HEK293T (cell line): Measurements from ENCODE around the gene IFITM1.
"Not testable (repeated sequence)": the region's sequence is repeated elsewhere in the genome, so short reads cannot be mapped to it uniquely, and the experiment has no call there.

Source experiments
- CTCF ChIA-PET: fragments of 350-600 bp; formaldehyde crosslinking; extraction: SDS; loops from one replicate; lab custom pipeline; 2021; ENCODE audit warnings: antibody characterized with exemption, inconsistent platforms; lab: Yijun Ruan, JAX
- POLR2A ChIA-PET: fragments of 350-600 bp; formaldehyde crosslinking; extraction: SDS; loops from one replicate; lab custom pipeline; 2020; ENCODE audit warnings: antibody characterized with exemption, inconsistent platforms; lab: Yijun Ruan, JAX
- DNase-seq: peaks from one replicate; pipeline ENCODE4 v3.0.0; 2012; ENCODE audit warnings: mixed read lengths; ENCODE audit errors: extremely low spot score
- ARNT ChIP-seq: fragments of 450-650 bp; IDR thresholded peaks from 2 replicates; pipeline ENCODE4 v1.6.1; 2017; ENCODE audit warnings: mild to moderate bottlenecking
- BHLHE40 ChIP-seq: fragments of 450-650 bp; IDR thresholded peaks from 2 replicates; pipeline ENCODE4 v1.6.1; 2016; ENCODE audit warnings: mild to moderate bottlenecking, moderate library complexity, borderline replicate concordance
- CTBP1 ChIP-seq: fragments of 450-650 bp; IDR thresholded peaks from 2 replicates; pipeline ENCODE4 v1.6.1; 2016; ENCODE audit warnings: borderline replicate concordance
- ELF4 ChIP-seq: fragments of 450-650 bp; IDR thresholded peaks from 2 replicates; pipeline ENCODE4 v1.6.1; 2017; ENCODE audit warnings: antibody characterized with exemption
- FOXA1 ChIP-seq: fragments of 450-650 bp; IDR thresholded peaks from 2 replicates; pipeline ENCODE4 v1.6.1; 2016; ENCODE audit warnings: mild to moderate bottlenecking
- FOXK2 ChIP-seq: fragments of 450-650 bp; IDR thresholded peaks from 2 replicates; pipeline ENCODE4 v1.6.1; 2016; ENCODE audit warnings: mild to moderate bottlenecking
- FOXM1 ChIP-seq: fragments of 450-650 bp; IDR thresholded peaks from 2 replicates; pipeline ENCODE4 v1.6.1; 2017; ENCODE audit warnings: mild to moderate bottlenecking, borderline replicate concordance
- HDGF ChIP-seq: fragments of 450-650 bp; IDR thresholded peaks from 2 replicates; pipeline ENCODE4 v1.6.1; 2017; ENCODE audit warnings: antibody characterized with exemption, borderline replicate concordance
- L3MBTL2 ChIP-seq: fragments of 450-650 bp; conservative IDR thresholded peaks from 2 replicates; pipeline ENCODE4 v1.6.1; 2016; ENCODE audit warnings: mild to moderate bottlenecking
- LEF1 ChIP-seq: fragments of 450-650 bp; IDR thresholded peaks from 2 replicates; pipeline ENCODE4 v1.6.1; 2017; ENCODE audit warnings: mild to moderate bottlenecking, borderline replicate concordance
- NFRKB ChIP-seq: fragments of 450-650 bp; IDR thresholded peaks from 2 replicates; pipeline ENCODE4 v1.6.1; 2016; ENCODE audit warnings: mild to moderate bottlenecking, moderate library complexity
- SP1 ChIP-seq: fragments of 450-650 bp; IDR thresholded peaks from 2 replicates; pipeline ENCODE4 v1.6.1; 2017
- SUZ12 ChIP-seq: fragments of 450-650 bp; IDR thresholded peaks from 2 replicates; pipeline ENCODE4 v1.6.1; 2016; ENCODE audit warnings: mild to moderate bottlenecking
- TARDBP ChIP-seq: fragments of 450-650 bp; IDR thresholded peaks from 2 replicates; pipeline ENCODE4 v1.6.1; 2016
- ZNF384 ChIP-seq: fragments of 450-650 bp; IDR thresholded peaks from 2 replicates; pipeline ENCODE4 v1.6.1; 2016
- TF ChIP-seq, protein P1 (sequence below): fragments of 450-650 bp; IDR thresholded peaks from 2 replicates; pipeline ENCODE4 v1.6.1; 2016

IFITM1 gene

GRCh38 chr11:342328-342727 is 28.5 kb downstream of the IFITM1 start:
- ChIA-PET CTCF (no interaction called here), POLR2A (no interaction called here)

GRCh38 chr11:344836-345578 is 31.2 kb downstream of the IFITM1 start:
- ChIA-PET POLR2A (no interaction called here), CTCF (no interaction called here)
- TF ChIP-seq CTBP1 (no peak), ELF4 (no peak), TARDBP (no peak), BHLHE40 (no peak), SP1 (no peak), ARNT (no peak), ZNF384 (no peak), FOXK2 (no peak), FOXA1 (no peak), LEF1 (no peak), NFRKB (no peak), HDGF (no peak), L3MBTL2 (no peak), FOXM1 (no peak), SUZ12 (no peak)
- TF ChIP-seq, protein P1, sequence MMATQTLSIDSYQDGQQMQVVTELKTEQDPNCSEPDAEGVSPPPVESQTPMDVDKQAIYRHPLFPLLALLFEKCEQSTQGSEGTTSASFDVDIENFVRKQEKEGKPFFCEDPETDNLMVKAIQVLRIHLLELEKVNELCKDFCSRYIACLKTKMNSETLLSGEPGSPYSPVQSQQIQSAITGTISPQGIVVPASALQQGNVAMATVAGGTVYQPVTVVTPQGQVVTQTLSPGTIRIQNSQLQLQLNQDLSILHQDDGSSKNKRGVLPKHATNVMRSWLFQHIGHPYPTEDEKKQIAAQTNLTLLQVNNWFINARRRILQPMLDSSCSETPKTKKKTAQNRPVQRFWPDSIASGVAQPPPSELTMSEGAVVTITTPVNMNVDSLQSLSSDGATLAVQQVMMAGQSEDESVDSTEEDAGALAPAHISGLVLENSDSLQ = no peak
- DNase-seq = no peak

More at GRCh38 chr11:342328-342727, 28.5 kb downstream of the IFITM1 start:
- no peak for DNase-seq
- TF ChIP-seq FOXK2 (no peak), ZNF384 (no peak), SP1 (no peak), SUZ12 (no peak), BHLHE40 (no peak), TARDBP (no peak), FOXA1 (no peak), NFRKB (no peak), CTBP1 (no peak), HDGF (no peak), LEF1 (no peak), L3MBTL2 (no peak), ELF4 (no peak)
- TF ChIP-seq, protein P1 = no peak

- DNase-seq = no peak
- CTCF ChIA-PET = no interaction called here
- POLR2A ChIA-PET = no interaction called here
- no peak for TF ChIP-seq ZNF384
- TF ChIP-seq BHLHE40 = no peak
- TF ChIP-seq ARNT = no peak
Measured at GRCh38 chr11:346529-346928, 32.7 kb downstream of the IFITM1 start.

DNA sequence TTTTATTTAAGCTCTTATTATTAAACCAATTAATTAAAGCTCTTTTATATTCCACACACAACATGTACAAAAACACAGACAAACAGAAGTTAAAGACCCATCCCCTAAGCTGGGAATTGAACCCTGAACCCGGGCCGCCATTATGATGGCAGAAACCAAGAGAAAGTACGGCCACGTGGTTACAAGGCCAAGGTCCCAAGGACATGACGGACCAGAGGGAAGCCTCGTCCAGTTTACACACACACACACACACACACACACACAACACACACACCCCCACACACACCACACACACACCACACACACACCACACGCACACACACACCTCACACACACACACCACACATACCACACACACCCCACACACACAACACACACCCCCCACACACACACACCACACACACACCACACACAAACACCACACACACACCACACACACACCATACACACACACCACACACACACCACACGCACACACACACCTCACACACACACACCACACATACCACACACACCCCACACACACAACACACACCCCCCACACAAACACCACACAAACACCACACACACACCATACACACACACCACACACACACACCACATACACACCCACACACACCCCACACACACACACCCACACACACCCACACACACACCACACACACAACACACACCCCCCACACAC is 35.6 kb downstream of the IFITM1 start:
- POLR2A ChIA-PET, DNase-seq: not testable (repeated sequence)
- CTCF ChIA-PET = interaction anchor here (1.2 kb wide), 1 partner anchor 20 kb away, joined by 3 read pairs; no protein-coding TSS in a partner anchor

DNA sequence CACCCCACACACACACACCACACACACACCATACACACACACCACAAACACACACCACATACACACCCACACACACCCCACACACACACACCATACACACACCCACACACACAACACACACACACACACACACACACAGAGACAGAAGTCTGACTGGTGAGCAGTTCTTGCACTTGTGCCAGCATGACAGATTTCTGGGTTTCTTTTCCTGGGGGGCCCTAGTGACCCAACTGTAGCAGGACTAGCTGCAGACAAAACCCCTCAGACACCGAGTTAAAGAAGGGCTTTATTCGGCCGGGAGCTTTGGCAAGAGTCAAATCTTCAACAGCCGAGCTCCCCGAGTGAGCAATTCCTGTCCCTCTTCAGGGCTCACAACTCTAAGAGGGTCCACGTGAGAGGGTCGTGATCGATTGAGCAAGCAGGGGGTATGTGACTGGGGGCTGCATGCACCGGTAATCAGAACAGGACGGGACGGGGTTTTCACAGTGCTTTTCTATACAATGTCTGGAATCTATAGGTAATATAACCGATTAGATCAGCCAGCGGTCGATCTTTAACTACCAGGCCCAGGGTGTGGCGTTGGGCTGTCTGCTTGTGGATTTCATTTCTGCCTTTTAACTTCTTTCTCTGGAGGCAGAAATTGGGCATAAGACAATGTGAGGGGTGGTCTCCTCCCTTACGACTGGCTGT is 36.3 kb downstream of the IFITM1 start:
- DNase-seq, CTCF ChIA-PET, POLR2A ChIA-PET: not testable (repeated sequence)

DNA sequence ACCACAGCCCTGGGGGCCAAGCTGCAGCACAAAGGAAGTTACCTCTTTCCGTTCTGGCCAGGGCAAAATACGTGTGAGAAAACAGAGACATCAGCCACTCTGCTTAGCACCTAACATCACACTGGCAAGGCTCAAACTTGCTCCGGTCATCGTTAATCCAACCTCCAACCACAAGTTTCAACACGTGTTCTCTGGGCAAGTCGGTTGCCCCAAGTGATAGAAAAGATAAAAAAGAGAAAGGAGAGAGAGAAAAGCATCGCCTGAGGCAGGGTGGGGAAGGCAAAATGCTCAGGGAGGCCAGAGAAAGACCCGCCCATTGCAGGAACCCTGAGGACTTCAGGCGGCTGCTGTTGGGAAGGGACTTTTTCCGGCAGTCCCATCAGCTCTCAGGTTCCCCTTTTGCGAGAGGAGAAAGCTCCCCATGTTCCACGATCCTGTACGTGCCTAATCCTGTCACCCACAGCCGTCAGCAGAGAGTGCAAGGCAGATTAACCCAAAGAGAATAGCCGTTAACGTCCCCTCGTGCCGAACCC is 36.9 kb downstream of the IFITM1 start:
- DNase-seq = no peak
- TF ChIP-seq ELF4 = no peak
- TF ChIP-seq SUZ12 = no peak
- TF ChIP-seq, protein P1 = no peak
- no peak for TF ChIP-seq FOXM1
- no peak for TF ChIP-seq CTBP1
- TF ChIP-seq SP1 = no peak
- no peak for TF ChIP-seq FOXA1
- no peak for TF ChIP-seq ARNT
- no peak for TF ChIP-seq HDGF
- TF ChIP-seq FOXK2 = no peak
- TF ChIP-seq TARDBP = no peak
- no peak for TF ChIP-seq L3MBTL2
- TF ChIP-seq BHLHE40 = no peak
- ChIA-PET POLR2A (no interaction called here), CTCF (no interaction called here)
